Epithelial cell of esophagus (primary cell): ENCODE measurements around the gene FASTKD2.

Source experiments
- DNase-seq: peaks from one replicate; pipeline ENCODE4 v3.0.0; 2010; ENCODE audit warnings: low read depth
- H3K4me3 ChIP-seq: 2 replicates; pipeline ENCODE4 v1.5.1; 2011; ENCODE audit warnings: mild to moderate bottlenecking, low read length, control low read depth
- TF ChIP-seq, protein P1 (sequence below): IDR thresholded peaks from 2 replicates; pipeline ENCODE4 v1.5.1; 2011; ENCODE audit warnings: low read depth, mild to moderate bottlenecking, low read length, control low read depth, inconsistent platforms; ENCODE audit not compliant: insufficient read depth; ENCODE audit errors: missing control alignments

Gene FASTKD2

GRCh38 chr2:206728277-206729199, 36.9 kb upstream of the FASTKD2 start:
- peak; percentile 57 for DNase-seq
- TF ChIP-seq, protein P1, sequence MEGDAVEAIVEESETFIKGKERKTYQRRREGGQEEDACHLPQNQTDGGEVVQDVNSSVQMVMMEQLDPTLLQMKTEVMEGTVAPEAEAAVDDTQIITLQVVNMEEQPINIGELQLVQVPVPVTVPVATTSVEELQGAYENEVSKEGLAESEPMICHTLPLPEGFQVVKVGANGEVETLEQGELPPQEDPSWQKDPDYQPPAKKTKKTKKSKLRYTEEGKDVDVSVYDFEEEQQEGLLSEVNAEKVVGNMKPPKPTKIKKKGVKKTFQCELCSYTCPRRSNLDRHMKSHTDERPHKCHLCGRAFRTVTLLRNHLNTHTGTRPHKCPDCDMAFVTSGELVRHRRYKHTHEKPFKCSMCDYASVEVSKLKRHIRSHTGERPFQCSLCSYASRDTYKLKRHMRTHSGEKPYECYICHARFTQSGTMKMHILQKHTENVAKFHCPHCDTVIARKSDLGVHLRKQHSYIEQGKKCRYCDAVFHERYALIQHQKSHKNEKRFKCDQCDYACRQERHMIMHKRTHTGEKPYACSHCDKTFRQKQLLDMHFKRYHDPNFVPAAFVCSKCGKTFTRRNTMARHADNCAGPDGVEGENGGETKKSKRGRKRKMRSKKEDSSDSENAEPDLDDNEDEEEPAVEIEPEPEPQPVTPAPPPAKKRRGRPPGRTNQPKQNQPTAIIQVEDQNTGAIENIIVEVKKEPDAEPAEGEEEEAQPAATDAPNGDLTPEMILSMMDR: no peak
- no peak overlapping the region for H3K4me3 ChIP-seq

GRCh38 chr2:206733341-206733740, 32.1 kb upstream of the FASTKD2 start:
- TF ChIP-seq, protein P1: no peak
- DNase-seq: no peak
- no peak overlapping the region for H3K4me3 ChIP-seq

- TF ChIP-seq, protein P1: no peak
- DNase-seq: peak; percentile 5
- H3K4me3 ChIP-seq: no peak overlapping the region
Measured at GRCh38 chr2:206736935-206737334, 28.5 kb upstream of the FASTKD2 start.

GRCh38 chr2:206739271-206739670, 26.1 kb upstream of the FASTKD2 start:
- no peak for DNase-seq
- TF ChIP-seq, protein P1: no peak

GRCh38 chr2:206740800-206741199, 24.6 kb upstream of the FASTKD2 start:
- no peak for DNase-seq
- no peak overlapping the region for H3K4me3 ChIP-seq
- TF ChIP-seq, protein P1: no peak

More at GRCh38 chr2:206739271-206739670, 26.1 kb upstream of the FASTKD2 start:
- no peak overlapping the region for H3K4me3 ChIP-seq

DNA sequence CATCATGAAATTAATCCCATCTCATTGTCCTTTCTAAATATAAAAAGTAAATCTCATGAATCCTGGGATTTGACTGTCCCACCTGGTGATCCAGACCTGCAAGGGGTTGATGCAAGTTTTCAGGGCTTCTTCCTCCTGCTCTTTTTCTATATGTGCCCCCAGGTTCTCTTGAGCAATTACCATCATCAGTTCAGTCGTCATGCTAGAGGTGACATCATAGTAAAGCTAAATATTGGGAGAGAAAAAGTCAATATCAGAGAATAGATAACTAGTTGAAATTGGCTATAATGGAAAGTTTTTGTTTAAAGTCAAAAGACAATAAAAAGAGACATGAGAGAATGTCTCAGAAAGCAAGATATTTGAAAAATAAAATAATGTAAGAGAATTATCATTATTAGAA, 8.6 kb upstream of the FASTKD2 start:
- TF ChIP-seq, protein P1: no peak
- DNase-seq: no peak
- no peak overlapping the region for H3K4me3 ChIP-seq
